G401 (cell line): ENCODE measurements around the gene TRIL. TPM values are rescaled to one million over a fixed set of nuclear protein-coding genes. Genes with fewer than 3 reads are reported as not detected.

ENCODE experiments used
- DNase-seq: peaks from one replicate; pipeline ENCODE4 v3.0.0-alpha.2; 2015; ENCODE audit warnings: low spot score
- in situ Hi-C: cut with HindIII; loops from 2 replicates; pipeline ENCODE4 v1.10.0; 2016; ENCODE audit warnings: low sequenced_read_pairs, mixed read lengths
- total RNA-seq: library from RNA; depleted of rRNA; stranded (reverse); fragments of >200 nt; shearing (Covaris generic); gene quantifications from 2 replicates; pipeline ENCODE4 v1.2.3, GENCODE V29; 2014; rRNA removed

The TRIL gene
- not detected in 2 replicates for total RNA-seq

GRCh38 chr7:28958235-28958979 lies at the start of gene TRIL:
TRIL (minus strand) TSS chr7:28958330; CDS start chr7:28958046, 284 bp downstream.
- DNase-seq, result peak; percentile 24
- in situ Hi-C loops, result no loop called here

- in situ Hi-C loops, result no loop called here
- no peak for DNase-seq
These were observed 49.0 kb upstream of the TRIL start for GRCh38 chr7:29007127-29007526.

GRCh38 chr7:29005829-29006228 lies 47.7 kb upstream of the TRIL start:
- in situ Hi-C loops, result no loop called here
- no peak for DNase-seq

GRCh38 chr7:29005406-29005805 lies 47.3 kb upstream of the TRIL start:
- no peak for DNase-seq
- in situ Hi-C loops, result no loop called here

GRCh38 chr7:29003703-29004102 lies 45.6 kb upstream of the TRIL start:
- no peak for DNase-seq
- in situ Hi-C loops, result no loop called here

GRCh38 chr7:29000717-29001076 lies 42.6 kb upstream of the TRIL start:
- in situ Hi-C loops, result no loop called here
- no peak for DNase-seq

GRCh38 chr7:28999895-29000716 lies 42.0 kb upstream of the TRIL start:
- in situ Hi-C loops, result no loop called here
- DNase-seq, result no peak

GRCh38 chr7:28999427-28999826 lies 41.3 kb upstream of the TRIL start:
- DNase-seq, result no peak
- in situ Hi-C loops, result no loop called here

GRCh38 chr7:28998105-28998504 lies 40.0 kb upstream of the TRIL start:
- in situ Hi-C loops, result no loop called here
- DNase-seq, result no peak

GRCh38 chr7:28996836-28997235 lies 38.7 kb upstream of the TRIL start:
- in situ Hi-C loops, result no loop called here
- no peak for DNase-seq

GRCh38 chr7:28993371-28993770 lies 35.2 kb upstream of the TRIL start:
- no peak for DNase-seq
- in situ Hi-C loops, result no loop called here

GRCh38 chr7:28992798-28993197 lies 34.7 kb upstream of the TRIL start:
- no peak for DNase-seq
- in situ Hi-C loops, result no loop called here

GRCh38 chr7:28990200-28990960 lies 32.2 kb upstream of the TRIL start:
- in situ Hi-C loops, result no loop called here
- no peak for DNase-seq

- in situ Hi-C loops, result no loop called here
- no peak for DNase-seq
These were observed 31.3 kb upstream of the TRIL start for GRCh38 chr7:28989211-28989980.

- in situ Hi-C loops, result no loop called here
- DNase-seq, result no peak
These were observed 30.7 kb upstream of the TRIL start for GRCh38 chr7:28988810-28989209.

GRCh38 chr7:28988091-28988490 lies 30.0 kb upstream of the TRIL start:
- in situ Hi-C loops, result no loop called here

GRCh38 chr7:28986765-28987110 lies 28.6 kb upstream of the TRIL start:
- DNase-seq, result no peak
- in situ Hi-C loops, result no loop called here

More at GRCh38 chr7:28988091-28988490, 30.0 kb upstream of the TRIL start:
- no peak for DNase-seq

GRCh38 chr7:28986028-28986764 lies 28.1 kb upstream of the TRIL start:
- in situ Hi-C loops, result no loop called here
- no peak for DNase-seq

- no peak for DNase-seq
- in situ Hi-C loops, result no loop called here
These were observed 26.5 kb upstream of the TRIL start for GRCh38 chr7:28984631-28985030.
